Ascending aorta (tissue), 2 donors: ENCODE measurements around the gene PTPRG. TPM values are rescaled to one million over a fixed set of nuclear protein-coding genes. Genes with fewer than 3 reads are reported as not detected.

Experiments used
- DNase-seq, 2 donors: peaks; one replicate each; pipeline ENCODE4 v3.0.0-alpha.2; 2019; ENCODE audit warnings: low spot score in 2 of 2
- H3K27ac ChIP-seq, 2 donors: fragments of 200-600 bp; sonication (generic); one replicate each; pipeline ENCODE4 v1.5.1; 2016 to 2017; ENCODE audit warnings: mild to moderate bottlenecking in 1 of 2
- H3K27me3 ChIP-seq: fragments of 200-600 bp; sonication (generic); one replicate; pipeline ENCODE4 v1.5.1; 2017
- H3K36me3 ChIP-seq, 2 donors: fragments of 200-600 bp; sonication (generic); one replicate each; pipeline ENCODE4 v1.5.1; 2016
- H3K4me1 ChIP-seq, 2 donors: fragments of 200-600 bp; sonication (generic); one replicate each; pipeline ENCODE4 v1.5.1; 2016 to 2017; ENCODE audit warnings: mild to moderate bottlenecking in 1 of 2
- H3K4me3 ChIP-seq, 2 donors: fragments of 200-600 bp; sonication (generic); one replicate each; pipeline ENCODE4 v1.5.1; 2016 to 2017; ENCODE audit warnings: mild to moderate bottlenecking in 1 of 2
- H3K9me3 ChIP-seq, 2 donors: fragments of 200-600 bp; sonication (generic); one replicate each; pipeline ENCODE4 v1.5.1; 2016
- intact Hi-C: fragments of 100-400 bp; cut with DNase I; formaldehyde crosslinking; loops from one replicate; pipeline ENCODE4 v1.15.1; 2023
- total RNA-seq: library from RNA; depleted of rRNA; stranded (reverse); fragments of >200 nt; gene quantifications from one replicate; pipeline ENCODE4 v1.1.0, GENCODE V29; 2016
- TF ChIP-seq, protein P1 (sequence below), 3 experiments: fragments of 200-600 bp in 2 of 3; fragments of 450-650 bp in 1 of 3; sonication (generic) in 2 of 3; IDR thresholded peaks; one replicate each; pipeline ENCODE4 v1.5.1; 2016 to 2019; ENCODE audit warnings: antibody characterized with exemption in 3 of 3, mild to moderate bottlenecking in 1 of 3, moderate library complexity in 1 of 3

Gene PTPRG
- total RNA-seq, 1 donor from 2014 or later, result 129 TPM

DNA sequence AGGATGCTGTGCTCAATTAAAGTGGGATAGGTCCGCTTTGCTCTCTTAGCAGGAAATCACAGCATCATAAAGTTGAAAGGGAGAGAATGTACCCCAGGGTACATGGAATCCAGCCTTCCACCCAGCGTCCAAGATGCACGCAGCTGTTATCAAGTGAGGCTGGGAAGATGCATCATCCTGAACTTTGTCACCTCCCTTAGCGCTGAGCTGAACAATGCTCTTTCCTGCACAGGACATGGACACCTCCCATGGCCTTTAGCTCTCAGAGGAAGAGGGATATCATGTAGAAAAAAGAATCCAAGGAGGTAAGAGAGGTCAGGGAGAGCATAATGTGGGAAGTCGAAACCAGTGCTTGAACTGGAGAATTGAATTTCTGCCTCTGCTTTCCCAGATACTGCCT is 619.1 kb downstream of the PTPRG start:
- peaks cover 0 to 3% of the 10 kb centered on the region in 2 donors for H3K36me3 ChIP-seq
- intact Hi-C loops, result loop anchor here (10.0 kb wide), 1 partner anchor 146 kb away; no protein-coding TSS in a partner anchor
- no peak for DNase-seq
- TF ChIP-seq, protein P1, sequence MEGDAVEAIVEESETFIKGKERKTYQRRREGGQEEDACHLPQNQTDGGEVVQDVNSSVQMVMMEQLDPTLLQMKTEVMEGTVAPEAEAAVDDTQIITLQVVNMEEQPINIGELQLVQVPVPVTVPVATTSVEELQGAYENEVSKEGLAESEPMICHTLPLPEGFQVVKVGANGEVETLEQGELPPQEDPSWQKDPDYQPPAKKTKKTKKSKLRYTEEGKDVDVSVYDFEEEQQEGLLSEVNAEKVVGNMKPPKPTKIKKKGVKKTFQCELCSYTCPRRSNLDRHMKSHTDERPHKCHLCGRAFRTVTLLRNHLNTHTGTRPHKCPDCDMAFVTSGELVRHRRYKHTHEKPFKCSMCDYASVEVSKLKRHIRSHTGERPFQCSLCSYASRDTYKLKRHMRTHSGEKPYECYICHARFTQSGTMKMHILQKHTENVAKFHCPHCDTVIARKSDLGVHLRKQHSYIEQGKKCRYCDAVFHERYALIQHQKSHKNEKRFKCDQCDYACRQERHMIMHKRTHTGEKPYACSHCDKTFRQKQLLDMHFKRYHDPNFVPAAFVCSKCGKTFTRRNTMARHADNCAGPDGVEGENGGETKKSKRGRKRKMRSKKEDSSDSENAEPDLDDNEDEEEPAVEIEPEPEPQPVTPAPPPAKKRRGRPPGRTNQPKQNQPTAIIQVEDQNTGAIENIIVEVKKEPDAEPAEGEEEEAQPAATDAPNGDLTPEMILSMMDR (IDR thresholded peaks at IDR 0.05), result no peak
- no peak overlapping the region for H3K27ac ChIP-seq
- H3K4me1 ChIP-seq, result peaks cover 0 to 7% of the 10 kb centered on the region in 2 donors
- no peaks in the 10 kb centered on the region for H3K9me3 ChIP-seq
- no peak overlapping the region for H3K4me3 ChIP-seq
- no peaks in the 10 kb centered on the region for H3K27me3 ChIP-seq

DNA sequence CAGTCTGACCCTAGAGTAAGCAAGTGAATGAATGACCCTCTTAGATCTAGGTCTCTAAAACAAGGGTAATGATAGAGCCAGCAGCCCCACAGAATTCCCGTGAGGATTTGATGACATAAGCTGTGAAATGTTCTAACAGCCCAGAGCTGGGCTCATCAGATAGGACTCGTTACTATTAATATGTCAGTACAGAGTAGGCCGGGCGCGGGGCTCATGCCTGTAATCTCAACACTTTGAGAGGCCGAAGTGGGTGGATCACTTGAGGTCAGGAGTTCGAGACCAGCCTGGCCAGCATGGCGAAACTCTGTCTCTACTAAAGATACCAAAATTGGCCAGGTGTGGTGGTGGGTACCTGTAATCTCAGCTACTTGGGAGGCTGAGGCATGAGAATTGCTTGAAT is 621.7 kb downstream of the PTPRG start:
- H3K4me1 ChIP-seq, result peaks cover 0 to 9% of the 10 kb centered on the region in 2 donors
- no peak for DNase-seq
- H3K36me3 ChIP-seq, result no peaks in the 10 kb centered on the region
- no peaks in the 10 kb centered on the region for H3K9me3 ChIP-seq
- no peak overlapping the region for H3K4me3 ChIP-seq
- TF ChIP-seq, protein P1 (IDR thresholded peaks at IDR 0.05), result no peak
- intact Hi-C loops, result loop anchor here (10.0 kb wide), 1 partner anchor 148 kb away; no protein-coding TSS in a partner anchor
- H3K27ac ChIP-seq, result no peak overlapping the region
- H3K27me3 ChIP-seq, result no peaks in the 10 kb centered on the region

DNA sequence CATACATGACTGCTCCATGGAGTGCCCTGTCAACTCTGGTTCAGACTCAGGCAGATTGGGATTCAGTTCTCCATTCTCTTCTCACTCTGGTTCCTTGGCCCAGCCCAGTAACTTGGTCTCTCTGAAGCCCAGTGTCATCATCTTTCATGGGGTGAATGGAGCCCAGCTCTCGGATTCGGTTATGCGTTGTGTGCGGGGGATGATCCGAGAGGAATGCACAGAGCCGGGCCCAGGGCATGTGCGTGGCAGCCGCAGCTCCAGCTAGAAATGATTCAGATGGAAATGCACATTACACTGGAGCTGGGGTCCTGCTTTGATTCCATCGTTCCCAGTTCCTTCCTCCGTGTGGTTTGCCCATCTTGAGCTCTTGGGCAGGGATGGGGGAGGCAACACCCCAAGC is 622.6 kb downstream of the PTPRG start:
- Histone ChIP-seq H3K27me3 (no peaks in the 10 kb centered on the region), H3K4me1 (peaks cover 0 to 15% of the 10 kb centered on the region in 2 donors), H3K9me3 (no peaks in the 10 kb centered on the region), H3K27ac (peak overlapping the region in 1 of 2 donors; percentile 60), H3K36me3 (no peaks in the 10 kb centered on the region), H3K4me3 (no peak overlapping the region)
- no peak for DNase-seq
- intact Hi-C loops, result loop anchor here (10.0 kb wide), 1 partner anchor 149 kb away; no protein-coding TSS in a partner anchor
- TF ChIP-seq, protein P1 (IDR thresholded peaks at IDR 0.05), result no peak

DNA sequence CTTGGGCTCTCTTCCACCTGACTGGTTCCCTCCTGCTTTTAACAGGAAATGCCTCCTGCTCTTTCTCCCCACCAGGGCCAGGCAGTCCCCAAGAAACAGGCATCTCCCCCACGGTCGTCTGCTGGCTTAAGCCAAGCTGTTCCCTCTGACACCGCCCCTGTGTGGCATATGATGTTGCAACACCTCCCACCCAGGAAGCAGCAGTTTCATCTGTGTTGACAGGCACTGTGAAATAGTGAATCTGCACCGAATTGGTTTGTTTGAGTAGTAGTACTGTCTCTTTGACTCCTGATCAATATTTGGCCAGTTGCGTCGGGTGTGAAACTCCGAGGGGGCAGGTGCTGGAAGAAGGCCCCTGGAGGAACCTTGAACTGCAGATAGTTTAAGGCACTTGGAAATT is 623.2 kb downstream of the PTPRG start:
- Histone ChIP-seq H3K4me3 (no peak overlapping the region), H3K36me3 (no peaks in the 10 kb centered on the region), H3K27ac (peak overlapping the region in 1 of 2 donors; percentile 60), H3K4me1 (peaks cover 0 to 18% of the 10 kb centered on the region in 2 donors), H3K9me3 (no peaks in the 10 kb centered on the region), H3K27me3 (no peaks in the 10 kb centered on the region)
- TF ChIP-seq, protein P1 (IDR thresholded peaks at IDR 0.05), result no peak
- intact Hi-C loops, result loop anchor here (10.0 kb wide), 1 partner anchor 150 kb away; no protein-coding TSS in a partner anchor
- no peak for DNase-seq

DNA sequence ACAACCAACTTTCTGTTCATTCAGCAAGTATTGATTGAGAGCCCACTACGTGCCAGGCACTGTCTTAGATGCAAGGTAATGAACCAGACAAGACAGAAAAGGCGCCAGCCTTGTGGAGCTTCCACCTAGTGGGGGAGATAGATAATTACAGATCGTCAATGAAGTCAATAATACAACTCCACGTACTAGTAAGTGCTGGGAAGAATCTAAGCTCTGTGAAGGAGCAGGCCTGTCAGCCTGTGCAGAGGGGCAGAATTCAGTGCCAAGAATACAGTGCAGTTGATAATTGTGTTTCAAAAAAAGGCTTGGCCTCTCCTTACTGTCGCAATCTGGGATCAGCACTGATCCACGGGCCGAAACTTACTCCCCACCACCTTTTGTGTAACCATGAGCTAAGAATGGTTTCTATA is 625.7 kb downstream of the PTPRG start:
- no peak for DNase-seq
- H3K27me3 ChIP-seq, result no peaks in the 10 kb centered on the region
- H3K9me3 ChIP-seq, result no peaks in the 10 kb centered on the region
- peaks cover 6 to 7% of the 10 kb centered on the region in 2 donors for H3K36me3 ChIP-seq
- intact Hi-C loops, result loop anchor here (5.0 to 10.0 kb wide), 3 partner anchors 45 to 230 kb away; no protein-coding TSS in a partner anchor
- peaks cover 0 to 18% of the 10 kb centered on the region in 2 donors for H3K4me1 ChIP-seq
- H3K27ac ChIP-seq, result peak overlapping the region; percentile 21 to 39
- TF ChIP-seq, protein P1 (IDR thresholded peaks at IDR 0.05), result peak; percentile 13 to 44 (median 20)
- H3K4me3 ChIP-seq, result no peak overlapping the region
